ENCODE data around the gene SLMAP.

SLMAP gene

DNA sequence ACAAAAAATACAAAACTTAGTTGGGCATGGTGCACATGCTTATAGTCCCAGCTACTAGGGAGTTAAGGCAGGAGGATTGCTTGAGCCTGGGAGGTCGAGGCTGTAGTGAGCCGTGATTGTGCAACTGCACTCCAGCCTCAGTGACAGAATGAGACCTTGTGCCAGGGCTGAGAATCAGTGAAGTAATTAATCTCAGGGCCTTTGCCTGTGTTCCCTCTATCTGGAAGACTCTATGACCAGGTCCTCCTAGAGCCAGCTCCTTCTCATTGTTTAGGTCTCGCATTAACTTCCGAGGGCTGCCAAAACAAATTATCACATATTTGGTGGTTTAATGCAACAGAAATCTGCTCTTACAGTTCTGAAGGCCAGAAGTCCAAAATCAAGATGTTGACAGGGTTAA lies 210.7 kb downstream of the SLMAP start:
- Histone ChIP-seq H3K9me3 (ENCODE audit: insufficient read depth, low read depth, low read length) (no peaks in the 10 kb centered on the region), H3K4me3 (ENCODE audit: low read length, poor library complexity, severe bottlenecking) (no peak overlapping the region), H3K9me2 (replicated peaks; ENCODE audit: low read depth, low read length) (no peaks in the 10 kb centered on the region), H4K20me1 (ENCODE audit: insufficient read depth, low read length, poor library complexity, severe bottlenecking) (no peaks in the 10 kb centered on the region), H3K79me2 (ENCODE audit: insufficient read depth, low read length) (no peaks in the 10 kb centered on the region), H3K9ac (ENCODE audit: low read depth, low read length, poor library complexity, severe bottlenecking) (no peak overlapping the region), H2AFZ (ENCODE audit: low read length) (no peak overlapping the region), H3K4me2 (ENCODE audit: low read depth, low read length, poor library complexity, severe bottlenecking) (no peak overlapping the region), H3K4me1 (ENCODE audit: insufficient read depth, low read length, poor library complexity, severe bottlenecking) (peaks cover 19% of the 10 kb centered on the region), H3F3A (ENCODE audit: low read depth) (no peaks in the 10 kb centered on the region), H3K27me3 (ENCODE audit: insufficient read depth, low read length, poor library complexity, severe bottlenecking) (no peaks in the 10 kb centered on the region), H3K36me3 (ENCODE audit: insufficient read depth, low read length) (no peaks in the 10 kb centered on the region)
- TF ChIP-seq EZH2phosphoT487 (IDR thresholded peaks at IDR 0.05; ENCODE audit: borderline replicate concordance): no peak
- TF ChIP-seq, protein P1, sequence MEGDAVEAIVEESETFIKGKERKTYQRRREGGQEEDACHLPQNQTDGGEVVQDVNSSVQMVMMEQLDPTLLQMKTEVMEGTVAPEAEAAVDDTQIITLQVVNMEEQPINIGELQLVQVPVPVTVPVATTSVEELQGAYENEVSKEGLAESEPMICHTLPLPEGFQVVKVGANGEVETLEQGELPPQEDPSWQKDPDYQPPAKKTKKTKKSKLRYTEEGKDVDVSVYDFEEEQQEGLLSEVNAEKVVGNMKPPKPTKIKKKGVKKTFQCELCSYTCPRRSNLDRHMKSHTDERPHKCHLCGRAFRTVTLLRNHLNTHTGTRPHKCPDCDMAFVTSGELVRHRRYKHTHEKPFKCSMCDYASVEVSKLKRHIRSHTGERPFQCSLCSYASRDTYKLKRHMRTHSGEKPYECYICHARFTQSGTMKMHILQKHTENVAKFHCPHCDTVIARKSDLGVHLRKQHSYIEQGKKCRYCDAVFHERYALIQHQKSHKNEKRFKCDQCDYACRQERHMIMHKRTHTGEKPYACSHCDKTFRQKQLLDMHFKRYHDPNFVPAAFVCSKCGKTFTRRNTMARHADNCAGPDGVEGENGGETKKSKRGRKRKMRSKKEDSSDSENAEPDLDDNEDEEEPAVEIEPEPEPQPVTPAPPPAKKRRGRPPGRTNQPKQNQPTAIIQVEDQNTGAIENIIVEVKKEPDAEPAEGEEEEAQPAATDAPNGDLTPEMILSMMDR (conservative IDR thresholded peaks at IDR 0.05; ENCODE audit: low read length): no peak

DNA sequence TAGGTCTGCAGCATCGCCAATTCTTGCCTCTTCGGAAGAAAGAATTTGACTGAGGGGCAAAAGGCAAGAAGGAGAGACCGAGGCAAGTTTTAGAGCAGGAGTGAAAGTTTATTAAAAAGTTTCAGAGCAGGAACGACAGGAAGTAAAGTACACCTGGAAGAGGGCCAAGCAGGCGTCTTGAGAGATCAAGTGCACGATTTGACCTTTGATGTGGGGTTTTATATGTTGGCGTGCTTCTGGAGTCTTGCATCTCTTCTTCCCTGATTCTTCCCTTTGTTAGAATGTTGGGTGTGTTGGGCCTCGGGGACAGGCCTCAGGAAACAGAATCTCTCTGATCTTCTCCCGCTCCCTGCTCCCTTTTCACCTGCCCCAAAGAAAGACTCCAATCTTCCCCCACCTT lies 211.5 kb downstream of the SLMAP start:
- Histone ChIP-seq H3F3A (ENCODE audit: low read depth) (no peaks in the 10 kb centered on the region), H3K9ac (ENCODE audit: low read depth, low read length, poor library complexity, severe bottlenecking) (no peak overlapping the region), H2AFZ (ENCODE audit: low read length) (no peak overlapping the region), H4K20me1 (ENCODE audit: insufficient read depth, low read length, poor library complexity, severe bottlenecking) (no peaks in the 10 kb centered on the region), H3K9me3 (ENCODE audit: insufficient read depth, low read depth, low read length) (no peaks in the 10 kb centered on the region), H3K36me3 (ENCODE audit: insufficient read depth, low read length) (no peaks in the 10 kb centered on the region), H3K4me3 (ENCODE audit: low read length, poor library complexity, severe bottlenecking) (peak overlapping the region; percentile 20), H3K4me1 (ENCODE audit: insufficient read depth, low read length, poor library complexity, severe bottlenecking) (peaks cover 23% of the 10 kb centered on the region), H3K9me2 (replicated peaks; ENCODE audit: low read depth, low read length) (no peaks in the 10 kb centered on the region), H3K79me2 (ENCODE audit: insufficient read depth, low read length) (no peaks in the 10 kb centered on the region), H3K4me2 (ENCODE audit: low read depth, low read length, poor library complexity, severe bottlenecking) (peak overlapping the region; percentile 54), H3K27me3 (ENCODE audit: insufficient read depth, low read length, poor library complexity, severe bottlenecking) (no peaks in the 10 kb centered on the region)
- TF ChIP-seq, protein P1 (conservative IDR thresholded peaks at IDR 0.05; ENCODE audit: low read length): no peak
- TF ChIP-seq EZH2phosphoT487 (IDR thresholded peaks at IDR 0.05; ENCODE audit: borderline replicate concordance): no peak

DNA sequence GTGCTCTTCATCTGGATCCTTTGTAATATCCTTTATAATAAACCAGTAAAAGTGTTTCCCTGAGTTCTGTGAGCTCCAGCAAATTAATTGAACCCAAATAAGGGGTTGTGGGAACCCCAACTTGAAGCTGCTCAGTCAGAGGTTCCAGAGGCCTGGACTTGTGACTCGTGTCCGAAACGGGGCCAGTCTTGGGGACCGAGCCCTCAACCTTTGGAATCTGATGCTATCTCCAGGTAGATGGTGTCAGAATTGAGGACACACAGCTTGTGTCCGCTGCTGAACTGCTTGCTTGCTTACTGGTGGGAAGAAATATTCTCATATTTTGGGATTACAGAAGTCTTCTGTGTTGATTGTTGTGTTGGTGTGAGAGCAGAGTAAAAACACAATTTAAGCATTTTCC lies 212.4 kb downstream of the SLMAP start:
- no peak overlapping the region for H3K9ac ChIP-seq (ENCODE audit: low read depth, low read length, poor library complexity, severe bottlenecking)
- TF ChIP-seq EZH2phosphoT487 (IDR thresholded peaks at IDR 0.05; ENCODE audit: borderline replicate concordance): no peak
- TF ChIP-seq, protein P1 (conservative IDR thresholded peaks at IDR 0.05; ENCODE audit: low read length): no peak
- H4K20me1 ChIP-seq (ENCODE audit: insufficient read depth, low read length, poor library complexity, severe bottlenecking): no peaks in the 10 kb centered on the region
- no peak overlapping the region for H3K4me2 ChIP-seq (ENCODE audit: low read depth, low read length, poor library complexity, severe bottlenecking)
- H3K9me3 ChIP-seq (ENCODE audit: insufficient read depth, low read depth, low read length): no peaks in the 10 kb centered on the region
- no peaks in the 10 kb centered on the region for H3K27me3 ChIP-seq (ENCODE audit: insufficient read depth, low read length, poor library complexity, severe bottlenecking)
- no peaks in the 10 kb centered on the region for H3K79me2 ChIP-seq (ENCODE audit: insufficient read depth, low read length)
- H3K4me1 ChIP-seq (ENCODE audit: insufficient read depth, low read length, poor library complexity, severe bottlenecking): peaks cover 23% of the 10 kb centered on the region
- no peak overlapping the region for H3K4me3 ChIP-seq (ENCODE audit: low read length, poor library complexity, severe bottlenecking)
- no peaks in the 10 kb centered on the region for H3K36me3 ChIP-seq (ENCODE audit: insufficient read depth, low read length)
- H3F3A ChIP-seq (ENCODE audit: low read depth): no peaks in the 10 kb centered on the region
- H3K9me2 ChIP-seq (replicated peaks; ENCODE audit: low read depth, low read length): no peaks in the 10 kb centered on the region
- H2AFZ ChIP-seq (ENCODE audit: low read length): no peak overlapping the region
